Naive thymus-derived CD4-positive, alpha-beta T cell (primary cell): Measurements from ENCODE around the gene ARMC3. TPM values are rescaled to one million over a fixed set of nuclear protein-coding genes. Genes with fewer than 3 reads are reported as not detected.
"Not testable (repeated sequence)": the region's sequence is repeated elsewhere in the genome, so short reads cannot be mapped to it uniquely, and the experiment has no call there.

Experiments used
- ATAC-seq: fragments of 150-1000 bp; cut with Tn5 transposase; 2 replicates; pipeline ENCODE4 v1.10.0; 2021; ENCODE audit warnings: mild to moderate bottlenecking, moderate library complexity
- CTCF ChIA-PET: fragments of 350-600 bp; sonication (Branson Sonifier 250); formaldehyde crosslinking; loops from one replicate; lab custom pipeline; 2021; ENCODE audit warnings: antibody characterized with exemption; lab: Charles Lee
- POLR2A ChIA-PET: fragments of 350-600 bp; sonication (Branson Sonifier 250); formaldehyde crosslinking; loops from one replicate; lab custom pipeline; 2021; ENCODE audit warnings: antibody characterized with exemption, inconsistent platforms; lab: Charles Lee
- DNase-seq, 9 donors: peaks; one replicate each; pipeline versions ENCODE4 v3.0.0 to v3.0.0-alpha.2; 2020 to 2022; ENCODE audit warnings: mixed read lengths in 1 of 9
- H3K27ac ChIP-seq: one replicate; pipeline ENCODE4 v1.7.0; 2013; ENCODE audit warnings: mild to moderate bottlenecking, low read depth, low read length, moderate library complexity
- H3K27me3 ChIP-seq, 2 donors: one replicate each; pipeline ENCODE4 v1.7.0; 2013; ENCODE audit warnings: low read length in 2 of 2, mild to moderate bottlenecking in 2 of 2, moderate library complexity in 2 of 2; ENCODE audit not compliant: control insufficient read depth in 2 of 2, insufficient read depth in 2 of 2
- H3K36me3 ChIP-seq, 3 experiments: 1 replicate in 2 of 3; 2 replicates in 1 of 3; pipeline ENCODE4 v1.7.0; 2013; ENCODE audit warnings: low read length in 3 of 3, mild to moderate bottlenecking in 3 of 3, moderate library complexity in 1 of 3; ENCODE audit not compliant: insufficient read depth in 3 of 3, control insufficient read depth in 2 of 3
- H3K4me1 ChIP-seq, 2 donors: one replicate each; pipeline ENCODE4 v1.7.0; 2013; ENCODE audit warnings: low read length in 2 of 2, mild to moderate bottlenecking in 2 of 2, moderate library complexity in 1 of 2; ENCODE audit not compliant: control insufficient read depth in 2 of 2, insufficient read depth in 2 of 2
- H3K4me3 ChIP-seq: 2 replicates; pipeline ENCODE4 v1.7.0; 2013; ENCODE audit warnings: mild to moderate bottlenecking, low read length
- H3K9me3 ChIP-seq, 3 experiments: 1 replicate in 2 of 3; 2 replicates in 1 of 3; pipeline ENCODE4 v1.7.0; 2013; ENCODE audit warnings: low read length in 3 of 3; ENCODE audit not compliant: control insufficient read depth in 2 of 3
- H3K27ac Mint-ChIP-seq, 9 donors: one replicate each; pipeline ENCODE4 v1.8.0; 2020 to 2022; ENCODE audit warnings: mixed read lengths in 9 of 9, mild to moderate bottlenecking in 8 of 9, moderate library complexity in 5 of 9, inconsistent platforms in 2 of 9
- H3K27me3 Mint-ChIP-seq, 5 donors: one replicate each; pipeline ENCODE4 v1.8.0; 2021 to 2022; ENCODE audit warnings: mixed read lengths in 5 of 5, mild to moderate bottlenecking in 1 of 5
- H3K36me3 Mint-ChIP-seq, 5 donors: one replicate each; pipeline ENCODE4 v1.8.0; 2020 to 2022; ENCODE audit warnings: mixed read lengths in 5 of 5, mild to moderate bottlenecking in 3 of 5, inconsistent platforms in 1 of 5
- H3K4me1 Mint-ChIP-seq, 7 donors: one replicate each; pipeline ENCODE4 v1.8.0; 2020 to 2022; ENCODE audit warnings: mixed read lengths in 7 of 7, mild to moderate bottlenecking in 3 of 7, inconsistent platforms in 1 of 7
- H3K4me3 Mint-ChIP-seq, 10 donors: one replicate each; pipeline ENCODE4 v1.8.0; 2020 to 2022; ENCODE audit warnings: mild to moderate bottlenecking in 10 of 10, mixed read lengths in 10 of 10, moderate library complexity in 6 of 10, inconsistent platforms in 2 of 10
- H3K9me3 Mint-ChIP-seq, 11 donors: one replicate each; pipeline ENCODE4 v1.8.0; 2020 to 2022; ENCODE audit warnings: mixed read lengths in 11 of 11, mild to moderate bottlenecking in 4 of 11, inconsistent platforms in 1 of 11, moderate library complexity in 1 of 11
- intact Hi-C, 2 donors: fragments of 100-400 bp; cut with micrococcal nuclease; formaldehyde crosslinking; loops; one replicate each; pipeline ENCODE4 v1.15.1; 2023
- polyA plus RNA-seq, 2 donors: library from polyadenylated mRNA; unstranded; fragments of 300-500 nt; fragmentation: Illumina TruSeq; gene quantifications; one replicate each; pipeline ENCODE4 v1.2.3, GENCODE V29; 2021
- total RNA-seq, 6 experiments: library from RNA in 5 of 6; stranded (reverse) in 5 of 6; gene quantifications; 1 replicate in 5 of 6; 2 replicates in 1 of 6; pipeline ENCODE4 v1.2.3 and lab custom pipeline; 2021 to 2026

ARMC3 gene
- total and polyA plus RNA-seq, 7 experiments from 2014 or later = not detected

GRCh38 chr10:23069019-23069815, 141.4 kb downstream of the ARMC3 start:
- Histone ChIP-seq H3K36me3 (no peaks in the 10 kb centered on the region), H3K4me1 (no peaks in the 10 kb centered on the region), H3K27me3 (no peaks in the 10 kb centered on the region), H3K27ac (no peak overlapping the region), H3K4me3 (no peak overlapping the region), H3K9me3 (no peaks in the 10 kb centered on the region)
- Mint-ChIP-seq H3K36me3 (no peaks in the 10 kb centered on the region), H3K27me3 (peaks cover 0 to 6% (median 0%) of the 10 kb centered on the region in 5 donors), H3K4me1 (peaks cover 0 to 2% (median 0%) of the 10 kb centered on the region in 7 donors), H3K27ac (no peak overlapping the region), H3K4me3 (no peak overlapping the region), H3K9me3 (no peaks in the 10 kb centered on the region)
- intact Hi-C loops = loop anchor here (2.0 to 10.0 kb wide), 2 partner anchors 76 to 514 kb away; no protein-coding TSS in a partner anchor
- ATAC-seq (no peak), DNase-seq (no peak)
- CTCF ChIA-PET = no interaction called here
- POLR2A ChIA-PET = no interaction called here

GRCh38 chr10:23070092-23070912, 142.4 kb downstream of the ARMC3 start:
- CTCF ChIA-PET = interaction anchor here (0.6 kb wide), 1 partner anchor 9 kb away, joined by 4 read pairs; no protein-coding TSS in a partner anchor
- ATAC-seq, H3K9me3 Mint-ChIP-seq: not testable (repeated sequence)

GRCh38 chr10:23070913-23071218, 143.0 kb downstream of the ARMC3 start:
- peaks cover 0 to 13% (median 7%) of the 10 kb centered on the region in 5 donors for H3K27me3 Mint-ChIP-seq
- H3K4me3 ChIP-seq = no peak overlapping the region
- no peak for ATAC-seq
- intact Hi-C loops = no loop called here
- H3K27ac ChIP-seq = no peak overlapping the region
- H3K27me3 ChIP-seq = no peaks in the 10 kb centered on the region
- no peaks in the 10 kb centered on the region for H3K36me3 ChIP-seq
- ChIA-PET POLR2A (no interaction called here), CTCF (interaction anchor here (0.6 kb wide), 1 partner anchor 8 kb away, joined by 4 read pairs; no protein-coding TSS in a partner anchor)
- no peaks in the 10 kb centered on the region for H3K9me3 ChIP-seq
- H3K36me3 Mint-ChIP-seq = no peaks in the 10 kb centered on the region
- no peaks in the 10 kb centered on the region for H3K9me3 Mint-ChIP-seq
- no peaks in the 10 kb centered on the region for H3K4me1 ChIP-seq
- peaks cover 0 to 2% (median 0%) of the 10 kb centered on the region in 7 donors for H3K4me1 Mint-ChIP-seq
- no peak overlapping the region for H3K27ac Mint-ChIP-seq
- H3K4me3 Mint-ChIP-seq = no peak overlapping the region
- DNase-seq = no peak

More at GRCh38 chr10:23070092-23070912, 142.4 kb downstream of the ARMC3 start:
- H3K9me3 ChIP-seq, H3K27me3 ChIP-seq, H3K27me3 Mint-ChIP-seq, H3K27ac ChIP-seq, POLR2A ChIA-PET, intact Hi-C loops, DNase-seq, H3K4me1 ChIP-seq, H3K36me3 ChIP-seq, H3K27ac Mint-ChIP-seq, H3K4me1 Mint-ChIP-seq, H3K4me3 Mint-ChIP-seq, H3K4me3 ChIP-seq, H3K36me3 Mint-ChIP-seq: not testable (repeated sequence)

- POLR2A ChIA-PET, ATAC-seq, H3K27me3 ChIP-seq, intact Hi-C loops, H3K4me1 Mint-ChIP-seq, CTCF ChIA-PET, H3K27ac Mint-ChIP-seq, DNase-seq, H3K36me3 Mint-ChIP-seq, H3K36me3 ChIP-seq, H3K9me3 ChIP-seq, H3K9me3 Mint-ChIP-seq, H3K4me3 ChIP-seq, H3K4me1 ChIP-seq, H3K27ac ChIP-seq, H3K4me3 Mint-ChIP-seq: not testable (repeated sequence)
- peaks cover 6 to 25% (median 13%) of the 10 kb centered on the region in 5 donors for H3K27me3 Mint-ChIP-seq
Measured at GRCh38 chr10:23072593-23072992, 144.7 kb downstream of the ARMC3 start.

DNA sequence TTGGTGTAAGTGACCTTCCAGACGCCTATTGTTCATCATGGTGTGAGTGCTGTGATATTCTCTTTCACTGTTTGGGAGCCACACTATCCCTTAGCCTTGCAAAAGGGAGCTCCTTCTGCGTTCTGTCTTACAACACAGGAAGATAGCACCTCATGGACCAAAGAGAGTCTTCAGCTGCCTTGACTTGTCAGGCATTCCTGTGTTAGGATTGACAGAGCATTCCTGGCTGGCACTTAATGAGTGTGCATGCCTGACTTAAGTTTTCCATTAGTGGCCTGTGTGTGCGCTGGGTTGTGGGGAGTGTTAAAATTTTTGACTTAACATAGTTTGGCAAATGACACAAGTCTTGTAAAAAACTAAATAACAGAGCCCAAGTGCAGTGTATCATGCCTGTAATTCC, 145.7 kb downstream of the ARMC3 start:
- no peaks in the 10 kb centered on the region for H3K4me1 Mint-ChIP-seq
- Histone ChIP-seq H3K27ac (no peak overlapping the region), H3K9me3 (no peaks in the 10 kb centered on the region), H3K4me1 (no peaks in the 10 kb centered on the region), H3K4me3 (no peak overlapping the region), H3K27me3 (no peaks in the 10 kb centered on the region), H3K36me3 (no peaks in the 10 kb centered on the region)
- no peaks in the 10 kb centered on the region for H3K36me3 Mint-ChIP-seq
- POLR2A ChIA-PET = interaction anchor here (0.7 kb wide), 1 partner anchor 12 kb away, joined by 3 read pairs; no protein-coding TSS in a partner anchor
- H3K4me3 Mint-ChIP-seq = no peak overlapping the region
- CTCF ChIA-PET = no interaction called here
- no peak for ATAC-seq
- no peak for DNase-seq
- no peak overlapping the region for H3K27ac Mint-ChIP-seq
- intact Hi-C loops = no loop called here
- H3K27me3 Mint-ChIP-seq = peaks cover 11 to 31% (median 20%) of the 10 kb centered on the region in 5 donors
- H3K9me3 Mint-ChIP-seq = no peaks in the 10 kb centered on the region

- Histone ChIP-seq H3K27ac (no peak overlapping the region), H3K27me3 (no peaks in the 10 kb centered on the region), H3K4me3 (no peak overlapping the region), H3K36me3 (no peaks in the 10 kb centered on the region), H3K4me1 (no peaks in the 10 kb centered on the region), H3K9me3 (no peaks in the 10 kb centered on the region)
- intact Hi-C loops = no loop called here
- ATAC-seq (no peak), DNase-seq (no peak)
- no peaks in the 10 kb centered on the region for H3K4me1 Mint-ChIP-seq
- ChIA-PET POLR2A (no interaction called here), CTCF (no interaction called here)
- no peak overlapping the region for H3K27ac Mint-ChIP-seq
- H3K9me3 Mint-ChIP-seq = no peaks in the 10 kb centered on the region
- no peak overlapping the region for H3K4me3 Mint-ChIP-seq
- peaks cover 26 to 41% (median 31%) of the 10 kb centered on the region in 5 donors for H3K27me3 Mint-ChIP-seq
- no peaks in the 10 kb centered on the region for H3K36me3 Mint-ChIP-seq
Measured at GRCh38 chr10:23075672-23076071, 147.8 kb downstream of the ARMC3 start.
